ENCODE results near the gene PLEKHH1. TPM values are rescaled to one million over a fixed set of nuclear protein-coding genes. Genes with fewer than 3 reads are reported as not detected.

PLEKHH1 gene
- total RNA-seq, 1 experiment from 2014 or later = 35.3 TPM

- Histone ChIP-seq H3K9me3 (ENCODE audit: control insufficient read depth, low read depth, low read length) (no peaks in the 10 kb centered on the region), H3K18ac (ENCODE audit: insufficient read length, low read depth, low read length) (no peak overlapping the region), H4K20me1 (ENCODE audit: control insufficient read depth, insufficient read depth, insufficient read length) (no peaks in the 10 kb centered on the region), H4K5ac (ENCODE audit: insufficient read length, low read depth, low read length) (no peak overlapping the region), H2BK20ac (ENCODE audit: low read depth, low read length, poor library complexity, severe bottlenecking) (no peak overlapping the region), H3K79me2 (ENCODE audit: insufficient read depth, low read length) (no peaks in the 10 kb centered on the region), H4K91ac (ENCODE audit: insufficient read length, low read depth, low read length) (no peak overlapping the region), H2BK12ac (ENCODE audit: insufficient read length, low read depth, low read length) (no peak overlapping the region), H2AK5ac (ENCODE audit: insufficient read length, low read length) (no peak overlapping the region), H3K56ac (ENCODE audit: insufficient read length, low read depth, low read length) (no peak overlapping the region), H3K79me1 (ENCODE audit: insufficient read depth, low read depth, low read length, poor library complexity, severe bottlenecking) (no peaks in the 10 kb centered on the region), H3K23ac (ENCODE audit: insufficient read length, low read depth, low read length) (no peak overlapping the region), H3K4me2 (ENCODE audit: insufficient read depth, insufficient read length, low read length) (no peak overlapping the region), H2BK15ac (ENCODE audit: low read depth, low read length) (no peak overlapping the region), H4K8ac (replicated peaks; ENCODE audit: insufficient read length, low read depth, low read length) (no peak overlapping the region), H3K23me2 (ENCODE audit: insufficient read length, low read depth, low read length, poor library complexity, severe bottlenecking) (no peaks in the 10 kb centered on the region), H3T11ph (ENCODE audit: low read length) (no peak overlapping the region), H3K14ac (ENCODE audit: insufficient read depth, low read length) (no peak overlapping the region), H3K27ac (ENCODE audit: insufficient read length, low read depth, low read length) (no peak overlapping the region), H2BK5ac (ENCODE audit: insufficient read length, low read length) (no peak overlapping the region), H2AFZ (ENCODE audit: low read length) (no peak overlapping the region), H3K27me3 (ENCODE audit: insufficient read depth, low read length) (no peaks in the 10 kb centered on the region), H3K4ac (ENCODE audit: low read depth, low read length) (no peak overlapping the region), H3K9ac (ENCODE audit: extremely low read depth, insufficient read length, low read length) (no peak overlapping the region), H3K4me1 (ENCODE audit: insufficient read depth, low read length) (no peaks in the 10 kb centered on the region), H2BK120ac (ENCODE audit: low read depth, low read length, poor library complexity, severe bottlenecking) (no peak overlapping the region)
- H3K4me3 Mint-ChIP-seq = no peak overlapping the region; a peak in 1 of 5 replicates
- WGBS (ENCODE audit: extremely low coverage, insufficient read length, low lambda C conversion rate) = no CpG with 5 or more reads among the region's 4 CpGs
- H3K4me1 Mint-ChIP-seq = peaks cover 2 to 3% of the 10 kb centered on the region in 2 experiments; a peak in 3 of 4 replicates
- H3K27me3 Mint-ChIP-seq (ENCODE audit: low read depth) = no peaks in the 10 kb centered on the region
- TF ChIP-seq CTCF (conservative IDR thresholded peaks at IDR 0.05) = no peak
- H3K36me3 Mint-ChIP-seq (ENCODE audit: insufficient read depth in 1 of 3, low read depth in 3 of 3) = peaks cover 14 to 32% (median 24%) of the 10 kb centered on the region in 3 experiments; a peak in 6 of 7 replicates
- no peak for DNase-seq
- H3K27ac Mint-ChIP-seq = peak overlapping the region in 1 of 3 experiments; percentile 77; a peak in 2 of 7 replicates
- H3K9me3 Mint-ChIP-seq = no peaks in the 10 kb centered on the region
These were observed 16.6 kb downstream of the PLEKHH1 start for GRCh38 chr14:67549734-67550133.

Data from H9 (cell line).